ENCODE results near the gene POLR3A. TPM values are rescaled to one million over a fixed set of nuclear protein-coding genes. Genes with fewer than 3 reads are reported as not detected.
A peak's percentile ranks its signal among the peaks of the same experiment; 100 is the strongest.
"Not testable (repeated sequence)": the region's sequence is repeated elsewhere in the genome, so short reads cannot be mapped to it uniquely, and the experiment has no call there.

Gene POLR3A
- 12.3 and 14.3 TPM in 2 replicates for total RNA-seq (2014; rRNA removed; shearing (Covaris generic))

DNA sequence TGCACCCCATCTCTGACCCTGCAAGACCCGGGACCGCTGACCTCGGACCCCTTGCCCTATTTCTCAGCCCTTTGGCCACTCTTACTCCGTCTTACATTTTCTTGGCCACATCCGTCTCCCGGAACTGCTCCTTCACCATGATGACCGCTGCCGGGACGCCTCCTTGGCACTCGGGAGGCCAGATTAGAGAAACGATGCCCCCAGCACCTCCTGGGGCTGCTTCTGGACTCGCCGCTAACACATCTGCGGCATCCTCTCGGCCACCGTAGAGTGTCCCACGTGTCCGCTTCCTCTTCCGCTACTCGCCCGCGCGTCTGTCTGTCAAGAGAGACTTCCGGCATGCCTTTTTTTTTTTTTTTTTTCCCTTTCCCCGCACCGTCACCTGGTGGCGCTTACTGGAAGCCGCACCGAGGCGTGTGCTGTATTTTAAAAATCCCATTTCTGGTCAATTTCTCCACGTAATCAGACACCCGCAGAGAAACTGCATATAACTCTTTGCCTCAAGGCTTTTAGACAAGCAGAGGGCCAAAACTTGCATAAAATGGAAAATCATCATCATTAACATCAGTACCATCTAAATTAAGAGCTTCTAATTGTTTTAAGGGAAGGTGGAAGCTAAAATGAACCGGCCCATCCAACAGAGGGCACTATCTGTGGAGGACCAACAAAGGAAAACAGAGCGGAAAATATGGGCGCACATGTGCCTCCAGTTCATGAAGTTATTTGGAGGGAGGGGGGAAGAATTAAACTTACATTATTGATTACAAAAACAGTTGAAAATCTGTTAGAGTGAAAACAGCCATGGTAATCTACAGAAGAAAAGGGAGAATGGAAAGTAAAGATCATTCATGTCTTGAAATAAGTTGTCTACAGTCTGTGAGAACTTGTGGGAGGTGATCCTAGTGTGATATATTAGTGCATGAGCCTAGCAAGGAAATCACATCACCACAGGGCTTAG is at the start of gene POLR3A:
Gene POLR3A (minus strand): TSS at position 247 of the 958 bp plus-strand sequence. CDS start 108 bp downstream, at position 139.
- H3K4me3 ChIP-seq (ENCODE audit: insufficient read depth, low read depth, low read length), result peak within 1 kb of the TSS; percentile 96
- peaks cover 17% of the 10 kb centered on the region for H3K36me3 ChIP-seq (replicated peaks; ENCODE audit: control insufficient read depth, insufficient read depth, low read length)
- no peaks in the 10 kb centered on the region for H3K27me3 ChIP-seq (ENCODE audit: control insufficient read depth, insufficient read depth, low read length)
- peak; percentile 91 for DNase-seq

DNA sequence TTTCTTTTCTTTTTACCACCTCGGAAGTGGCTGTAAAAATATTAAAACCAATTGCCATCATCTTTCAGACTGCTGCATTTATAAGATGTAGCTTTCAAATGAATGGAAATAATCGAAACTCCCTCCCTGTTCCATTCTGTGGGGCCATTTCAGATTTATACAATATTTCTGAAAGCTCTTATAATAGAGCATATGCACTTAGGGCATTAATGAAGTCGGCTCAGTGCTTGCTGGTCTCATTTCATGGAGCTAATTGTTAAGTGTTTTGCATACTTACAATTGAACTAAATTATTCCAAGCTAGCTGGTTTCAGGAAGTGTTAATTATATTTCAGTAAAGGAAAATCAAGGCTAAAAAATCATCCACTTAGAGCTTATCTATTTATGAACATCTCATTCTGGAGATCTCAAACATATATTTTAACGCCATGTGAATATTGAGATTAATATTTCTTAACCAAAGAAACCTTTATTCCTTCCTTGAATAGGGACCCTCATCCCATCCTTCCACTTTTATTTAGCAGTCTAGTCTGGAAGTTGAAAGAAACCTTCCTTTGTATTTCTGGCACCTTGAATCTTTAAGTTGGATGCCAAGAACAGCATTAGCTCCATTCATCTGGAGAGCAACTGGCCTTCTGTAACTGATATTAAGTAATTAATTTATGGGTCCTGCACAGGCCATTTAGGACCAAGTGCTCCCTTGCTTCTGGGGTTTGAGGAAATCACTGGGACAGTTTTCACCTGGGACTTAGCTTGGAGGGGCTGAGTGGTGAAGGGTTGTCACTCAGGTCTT is 49.4 kb upstream of the POLR3A start:
- H3K27me3 ChIP-seq (ENCODE audit: control insufficient read depth, insufficient read depth, low read length), result no peaks in the 10 kb centered on the region
- H3K36me3 ChIP-seq (replicated peaks; ENCODE audit: control insufficient read depth, insufficient read depth, low read length), result no peaks in the 10 kb centered on the region
- H3K4me3 ChIP-seq (ENCODE audit: insufficient read depth, low read depth, low read length), result no peak overlapping the region
- DNase-seq, result no peak

DNA sequence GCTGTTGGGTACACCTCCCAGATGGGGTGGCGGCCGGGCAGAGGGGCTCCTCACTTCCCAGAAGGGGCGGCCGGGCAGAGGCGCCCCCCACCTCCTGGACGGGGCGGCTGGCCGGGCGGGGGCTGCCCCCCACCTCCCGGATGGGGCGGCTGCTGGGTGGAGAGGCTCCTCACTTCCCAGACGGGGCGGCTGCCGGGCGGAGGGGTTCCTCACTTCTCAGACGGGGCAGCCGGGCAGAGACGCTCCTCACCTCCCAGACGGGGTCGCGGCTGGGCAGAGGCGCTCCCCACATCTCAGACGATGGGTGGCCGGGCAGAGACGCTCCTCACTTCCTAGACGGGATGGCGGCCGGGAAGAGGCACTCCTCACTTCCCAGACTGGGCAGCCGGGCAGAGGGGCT is 46.5 kb upstream of the POLR3A start:
- not testable (repeated sequence) for H3K36me3 ChIP-seq (replicated peaks; ENCODE audit: control insufficient read depth, insufficient read depth, low read length); DNase-seq; H3K4me3 ChIP-seq (ENCODE audit: insufficient read depth, low read depth, low read length); H3K27me3 ChIP-seq (ENCODE audit: control insufficient read depth, insufficient read depth, low read length)

DNA sequence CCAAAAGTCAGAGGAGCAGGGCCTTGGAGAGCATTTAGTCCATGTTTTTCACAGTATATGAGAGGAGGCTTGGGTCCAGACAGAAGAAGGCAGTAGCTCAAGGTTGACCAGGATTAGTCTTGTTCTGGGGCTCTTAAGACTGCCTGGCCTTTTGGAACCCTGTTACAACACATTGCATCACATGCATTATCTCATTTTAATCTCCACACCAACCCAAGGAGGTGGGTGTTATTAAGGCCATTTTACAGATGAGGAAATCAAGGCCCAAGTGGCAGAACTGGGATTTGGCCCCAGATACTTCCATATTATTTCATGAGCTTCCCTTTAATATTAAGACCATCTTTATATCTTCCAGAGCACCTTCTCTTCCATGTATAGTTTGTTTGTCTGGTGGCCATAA is 43.2 kb upstream of the POLR3A start:
- H3K27me3 ChIP-seq (ENCODE audit: control insufficient read depth, insufficient read depth, low read length), result no peaks in the 10 kb centered on the region
- H3K36me3 ChIP-seq (replicated peaks; ENCODE audit: control insufficient read depth, insufficient read depth, low read length), result no peaks in the 10 kb centered on the region
- no peak for DNase-seq
- no peak overlapping the region for H3K4me3 ChIP-seq (ENCODE audit: insufficient read depth, low read depth, low read length)

DNA sequence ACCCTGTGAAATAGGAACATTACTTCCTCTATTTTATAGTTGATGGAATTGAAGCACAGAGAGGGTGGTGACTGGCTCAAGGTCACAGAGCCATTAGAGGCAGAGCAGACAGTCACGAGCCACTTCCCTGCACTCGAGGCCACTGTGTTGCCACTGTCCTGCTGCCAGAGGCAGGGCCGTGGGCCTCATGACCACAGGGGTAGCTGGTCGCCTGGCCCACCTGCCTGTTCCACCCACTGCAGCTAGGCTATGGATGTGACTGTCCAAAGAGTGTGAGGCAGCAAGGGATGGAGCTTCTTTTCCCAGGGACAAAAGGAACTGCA is 42.5 kb upstream of the POLR3A start:
- no peak for DNase-seq
- Histone ChIP-seq H3K27me3 (ENCODE audit: control insufficient read depth, insufficient read depth, low read length) (no peaks in the 10 kb centered on the region), H3K36me3 (replicated peaks; ENCODE audit: control insufficient read depth, insufficient read depth, low read length) (no peaks in the 10 kb centered on the region), H3K4me3 (ENCODE audit: insufficient read depth, low read depth, low read length) (no peak overlapping the region)

DNA sequence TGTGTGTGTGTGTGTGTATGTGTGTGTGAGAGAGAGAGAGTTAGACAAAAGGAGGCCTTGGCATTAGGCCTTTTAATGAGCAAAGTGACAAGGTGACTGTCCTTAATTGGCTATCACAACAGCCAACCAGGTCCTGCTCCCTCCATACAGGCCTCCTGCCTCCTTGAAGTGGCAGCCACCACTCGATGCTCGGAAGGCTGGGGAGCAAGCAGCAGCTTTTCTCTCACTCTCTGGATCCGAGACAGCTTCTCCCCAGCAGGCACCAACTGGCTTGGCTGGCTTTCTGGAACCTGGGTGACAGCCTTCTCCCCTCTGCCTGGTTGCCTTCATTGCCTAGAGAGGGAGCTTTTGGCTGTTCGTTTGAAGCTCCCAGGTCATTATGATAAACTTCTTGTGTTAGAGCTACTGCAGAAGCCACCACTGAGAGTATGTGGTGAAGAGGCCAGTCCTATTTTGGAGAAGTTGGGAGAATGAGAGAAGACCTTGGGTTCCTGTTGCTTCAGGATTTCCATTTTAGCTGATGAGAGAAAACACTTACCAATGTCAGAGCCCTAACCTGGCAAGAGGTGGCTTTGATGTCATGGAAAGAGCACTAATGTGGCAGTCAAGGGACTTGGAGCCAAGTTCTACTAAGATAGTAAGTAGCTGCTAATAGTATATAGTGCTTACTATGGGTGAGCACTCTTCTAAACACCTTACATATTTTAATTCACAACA is 42.0 kb upstream of the POLR3A start:
- Histone ChIP-seq H3K36me3 (replicated peaks; ENCODE audit: control insufficient read depth, insufficient read depth, low read length) (no peaks in the 10 kb centered on the region), H3K4me3 (ENCODE audit: insufficient read depth, low read depth, low read length) (no peak overlapping the region), H3K27me3 (ENCODE audit: control insufficient read depth, insufficient read depth, low read length) (no peaks in the 10 kb centered on the region)
- DNase-seq, result no peak

DNA sequence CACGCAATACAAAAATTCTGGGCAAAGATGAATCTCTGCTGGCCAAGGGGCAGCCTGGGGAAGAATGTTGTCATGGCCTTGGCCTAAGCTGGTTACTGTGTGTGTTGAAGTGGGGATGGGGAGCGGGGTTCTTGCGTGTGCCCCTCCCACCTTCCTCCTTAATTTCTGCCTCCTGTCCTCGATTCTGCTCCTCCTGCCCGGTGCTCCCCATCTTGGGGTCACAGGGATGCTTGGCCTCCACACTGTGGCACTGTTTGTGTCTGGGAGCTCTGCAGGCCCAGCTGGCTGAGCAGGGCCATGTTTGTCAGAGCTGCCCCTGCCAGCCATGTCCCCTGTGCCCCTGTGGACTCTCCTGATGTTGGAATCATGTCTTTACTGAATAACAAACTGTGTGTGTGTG is 41.4 kb upstream of the POLR3A start:
- no peak for DNase-seq
- Histone ChIP-seq H3K27me3 (ENCODE audit: control insufficient read depth, insufficient read depth, low read length) (no peaks in the 10 kb centered on the region), H3K4me3 (ENCODE audit: insufficient read depth, low read depth, low read length) (no peak overlapping the region), H3K36me3 (replicated peaks; ENCODE audit: control insufficient read depth, insufficient read depth, low read length) (no peaks in the 10 kb centered on the region)

DNA sequence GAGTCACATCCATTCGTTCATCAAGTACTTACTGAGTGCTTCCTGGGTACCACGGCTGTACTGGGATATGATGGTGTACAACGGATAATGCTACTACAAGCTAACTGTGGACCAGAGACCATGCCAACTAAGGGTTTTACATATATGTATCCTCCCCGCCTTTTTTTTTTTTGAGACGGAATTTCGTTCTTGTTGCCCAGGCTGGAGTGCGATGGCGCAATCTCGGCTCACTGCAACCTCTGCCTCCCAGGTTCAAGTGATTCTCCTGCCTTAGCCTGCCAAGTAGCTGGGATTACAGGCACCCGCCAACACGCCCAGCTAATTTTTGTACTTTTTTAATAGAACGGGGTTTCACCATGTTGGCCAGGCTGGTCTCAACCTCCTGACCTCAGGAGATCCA is 40.7 kb upstream of the POLR3A start:
- DNase-seq; H3K36me3 ChIP-seq (replicated peaks; ENCODE audit: control insufficient read depth, insufficient read depth, low read length); H3K27me3 ChIP-seq (ENCODE audit: control insufficient read depth, insufficient read depth, low read length); H3K4me3 ChIP-seq (ENCODE audit: insufficient read depth, low read depth, low read length): not testable (repeated sequence)

DNA sequence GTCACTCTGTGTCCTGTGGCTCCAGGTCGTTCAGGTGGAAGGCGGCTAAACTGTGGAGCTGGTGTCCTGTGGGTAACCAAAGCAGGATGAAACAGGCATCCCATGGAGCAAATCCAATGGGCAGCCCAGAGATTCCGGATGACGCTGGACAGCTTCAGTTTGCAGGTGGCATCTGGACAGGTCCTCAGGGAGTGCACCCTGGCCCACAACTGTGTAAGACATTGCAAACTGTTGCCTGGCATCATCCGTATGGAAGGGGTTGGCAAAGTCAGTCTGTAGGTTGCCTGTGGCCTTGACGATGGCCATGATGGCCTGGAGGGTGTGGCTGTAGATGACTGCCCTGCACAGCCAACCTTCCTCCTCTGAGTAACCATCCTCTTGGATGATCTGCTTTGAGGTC is 39.8 kb upstream of the POLR3A start:
- Histone ChIP-seq H3K27me3 (ENCODE audit: control insufficient read depth, insufficient read depth, low read length) (no peaks in the 10 kb centered on the region), H3K36me3 (replicated peaks; ENCODE audit: control insufficient read depth, insufficient read depth, low read length) (no peaks in the 10 kb centered on the region), H3K4me3 (ENCODE audit: insufficient read depth, low read depth, low read length) (no peak overlapping the region)
- no peak for DNase-seq

DNA sequence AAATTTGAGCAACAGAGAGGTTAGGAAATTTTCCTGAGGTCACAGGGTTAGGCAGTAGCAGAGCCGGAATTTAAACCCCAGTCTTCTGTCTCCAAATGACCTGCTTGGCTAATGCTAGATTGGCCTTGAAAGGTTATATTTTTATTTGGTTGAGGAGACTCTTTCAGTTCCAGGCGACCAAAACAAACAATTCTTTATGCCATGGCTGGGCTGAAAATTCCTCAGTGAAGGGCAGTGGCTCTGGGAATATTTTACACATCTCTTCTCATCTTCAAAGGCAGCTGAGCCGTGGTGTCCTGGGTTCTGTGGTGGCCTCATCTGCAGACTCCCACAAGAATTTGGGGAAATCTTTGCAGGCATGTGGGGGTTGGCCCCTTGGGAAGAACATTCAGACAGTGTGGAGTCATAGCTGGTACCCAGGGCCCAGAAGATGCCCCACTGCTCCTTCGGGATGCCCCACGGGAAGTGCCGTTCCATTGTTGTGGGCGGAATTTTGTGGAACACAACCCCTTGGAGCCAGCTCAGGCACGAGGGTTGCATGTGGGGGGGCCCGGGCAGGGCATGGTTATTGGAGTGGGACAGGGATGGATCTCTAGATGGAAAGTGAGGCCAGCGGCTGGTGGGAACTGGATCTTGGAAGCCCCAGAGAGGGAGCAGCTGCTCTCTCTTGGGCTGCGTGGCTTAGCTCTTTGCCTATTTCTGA is 37.6 kb upstream of the POLR3A start:
- H3K36me3 ChIP-seq (replicated peaks; ENCODE audit: control insufficient read depth, insufficient read depth, low read length), result no peaks in the 10 kb centered on the region
- H3K27me3 ChIP-seq (ENCODE audit: control insufficient read depth, insufficient read depth, low read length), result no peaks in the 10 kb centered on the region
- DNase-seq, result no peak
- no peak overlapping the region for H3K4me3 ChIP-seq (ENCODE audit: insufficient read depth, low read depth, low read length)

DNA sequence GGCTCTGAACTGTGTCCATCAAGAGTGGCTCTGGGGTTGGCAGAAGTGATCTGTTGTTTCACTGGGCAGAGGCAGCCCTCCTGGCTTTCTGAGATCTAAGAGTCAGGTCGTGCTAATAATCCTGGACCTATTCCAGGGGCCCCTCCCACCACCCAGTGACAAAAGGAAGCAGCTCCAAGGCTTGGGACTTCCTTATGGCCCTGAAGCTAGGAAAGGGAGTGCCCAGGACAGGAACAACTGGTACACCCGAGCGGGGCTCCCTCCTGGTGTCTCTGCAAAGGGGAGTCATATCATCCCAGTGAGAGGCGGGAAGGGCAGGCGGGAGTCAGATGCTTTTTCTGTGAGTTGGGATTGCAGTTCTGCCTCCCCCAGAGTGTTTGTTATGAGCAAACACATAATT is 36.7 kb upstream of the POLR3A start:
- no peaks in the 10 kb centered on the region for H3K27me3 ChIP-seq (ENCODE audit: control insufficient read depth, insufficient read depth, low read length)
- H3K36me3 ChIP-seq (replicated peaks; ENCODE audit: control insufficient read depth, insufficient read depth, low read length), result no peaks in the 10 kb centered on the region
- no peak overlapping the region for H3K4me3 ChIP-seq (ENCODE audit: insufficient read depth, low read depth, low read length)
- no peak for DNase-seq

DNA sequence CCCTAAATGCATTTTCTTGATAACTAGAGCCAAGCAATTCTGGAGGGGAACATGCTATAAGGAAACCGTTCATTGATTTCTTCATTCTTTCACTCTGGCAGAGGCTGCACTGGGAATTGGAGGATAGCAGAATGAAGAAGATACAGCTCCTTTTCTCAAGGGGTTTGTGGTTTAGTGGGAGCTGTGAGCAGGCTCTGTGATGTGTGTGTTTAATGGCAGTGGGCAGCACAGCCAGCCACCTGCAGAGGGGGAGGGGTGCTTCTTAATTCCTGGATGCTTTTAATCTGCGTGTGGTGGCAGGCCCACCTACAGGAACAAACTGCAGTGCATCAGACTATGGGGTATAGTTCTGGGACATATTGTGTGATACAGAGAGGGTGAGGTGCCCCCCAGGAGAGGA is 36.3 kb upstream of the POLR3A start:
- no peak for DNase-seq
- Histone ChIP-seq H3K4me3 (ENCODE audit: insufficient read depth, low read depth, low read length) (no peak overlapping the region), H3K36me3 (replicated peaks; ENCODE audit: control insufficient read depth, insufficient read depth, low read length) (no peaks in the 10 kb centered on the region), H3K27me3 (ENCODE audit: control insufficient read depth, insufficient read depth, low read length) (no peaks in the 10 kb centered on the region)

DNA sequence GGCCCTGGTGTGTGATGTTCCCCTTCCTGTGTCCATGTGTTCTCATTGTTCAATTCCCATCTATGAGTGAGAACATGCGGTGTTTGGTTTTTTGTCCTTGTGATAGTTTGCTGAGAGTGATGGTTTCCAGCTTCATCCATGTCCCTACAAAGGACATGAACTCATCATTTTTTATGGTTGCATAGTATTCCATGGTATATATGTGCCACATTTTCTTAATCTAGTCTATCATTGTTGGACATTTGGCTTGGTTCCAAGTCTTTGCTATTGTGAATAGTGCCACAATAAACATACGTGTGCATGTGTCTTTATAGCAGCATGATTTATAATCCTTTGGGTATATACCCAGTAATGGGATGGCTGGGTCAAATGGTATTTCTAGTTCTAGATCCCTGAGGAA is 35.6 kb upstream of the POLR3A start:
- H3K27me3 ChIP-seq (ENCODE audit: control insufficient read depth, insufficient read depth, low read length); H3K4me3 ChIP-seq (ENCODE audit: insufficient read depth, low read depth, low read length); H3K36me3 ChIP-seq (replicated peaks; ENCODE audit: control insufficient read depth, insufficient read depth, low read length); DNase-seq: not testable (repeated sequence)

DNA sequence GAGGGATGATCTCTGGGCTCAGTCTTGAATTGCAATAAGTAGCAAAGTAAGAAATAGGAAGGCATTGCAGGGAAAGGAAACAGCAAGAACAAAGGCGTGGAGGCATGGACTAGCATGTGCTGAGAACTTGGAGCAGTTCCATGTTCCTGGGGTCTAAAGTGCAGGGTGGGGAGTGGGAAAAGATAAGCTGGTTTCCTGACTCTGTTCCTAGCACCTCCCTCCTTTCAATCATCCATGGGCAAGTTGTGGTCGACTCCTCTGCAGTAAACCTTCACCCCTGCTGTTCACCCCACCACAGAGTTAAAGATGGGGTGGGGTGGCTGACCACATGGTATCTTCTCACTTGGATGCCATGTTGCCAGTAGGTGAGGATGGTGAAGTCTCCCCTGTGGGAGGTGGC is 33.9 kb upstream of the POLR3A start:
- Histone ChIP-seq H3K36me3 (replicated peaks; ENCODE audit: control insufficient read depth, insufficient read depth, low read length) (no peaks in the 10 kb centered on the region), H3K27me3 (ENCODE audit: control insufficient read depth, insufficient read depth, low read length) (no peaks in the 10 kb centered on the region), H3K4me3 (ENCODE audit: insufficient read depth, low read depth, low read length) (no peak overlapping the region)
- no peak for DNase-seq

Data from H7 (cell line).